Motor neuron (in vitro differentiated cells): Measurements from ENCODE around the gene ZNF446. TPM values are rescaled to one million over a fixed set of nuclear protein-coding genes. Genes with fewer than 3 reads are reported as not detected.
"Not testable (repeated sequence)": the region's sequence is repeated elsewhere in the genome, so short reads cannot be mapped to it uniquely, and the experiment has no call there.

Source experiments
- ATAC-seq, 8 experiments: fragments of 200-7000 bp; cut with Tn5 transposase; replicated peaks in 6 of 8; 2 replicates each; pipeline ENCODE4 v1.8.0; 2021; ENCODE audit warnings: mild to moderate bottlenecking in 8 of 8, moderate library complexity in 8 of 8
- H3K27ac ChIP-seq, 2 donors: fragments of 250-450 bp; sonication (Bioruptor Pico); 2 replicates each; pipeline ENCODE4 v1.9.0; 2021; ENCODE audit warnings: antibody characterized with exemption in 2 of 2, mild to moderate bottlenecking in 2 of 2, moderate library complexity in 1 of 2
- H3K4me1 ChIP-seq, 2 donors: fragments of 250-450 bp; sonication (Bioruptor Pico); replicated peaks in 1 of 2; 2 replicates each; pipeline ENCODE4 v1.6.1; 2021; ENCODE audit warnings: antibody characterized with exemption in 2 of 2, mild to moderate bottlenecking in 2 of 2, moderate library complexity in 1 of 2
- H3K4me3 ChIP-seq, 5 donors: fragments of 250-450 bp; sonication (Bioruptor Pico); 2 replicates each; pipeline ENCODE4 v1.9.0; 2021; ENCODE audit warnings: antibody characterized with exemption in 5 of 5, mild to moderate bottlenecking in 5 of 5, moderate library complexity in 4 of 5
- WGBS, 10 experiments: fragments of 450-650 bp; shearing (Covaris generic); methylation state at CpG; one replicate each; pipeline ENCODE4 v1.0.0; 2022; 5-methylcytosine and 5-hydroxymethylcytosine counted together
- in situ Hi-C, 9 experiments: fragments of 400-800 bp; cut with MboI; loops; one replicate each; pipeline ENCODE4 v1.15.0; 2021; ENCODE audit warnings: low sequenced_read_pairs in 9 of 9, low pct_unique_long_range_greater_than_20kb in 2 of 9; ENCODE audit not compliant: unreplicated experiment in 9 of 9
- total RNA-seq, 8 experiments: library from RNA; unstranded; fragments of 300-600 nt; gene quantifications; 2 replicates each; pipeline versions ENCODE4 v1.2.3 to v1.2.4, GENCODE V29; 2022

The ZNF446 gene
- total RNA-seq, 8 experiments from 2014 or later = 11.8 to 19.8 (median 14.6) TPM

GRCh38 chr19:58474997-58475713, 997 bp upstream of the ZNF446 start:
- Histone ChIP-seq H3K4me3 (peak overlapping the region; percentile 45 to 53 (median 49)), H3K27ac (peak overlapping the region; percentile 88 to 95), H3K4me1 (peaks cover 14 to 18% of the 10 kb centered on the region in 2 donors)
- 0 to 90% (median 26%) methylated on average over 1 to 21 of the region's 27 CpGs; no CpG with 5 or more reads in 2 of the 10 experiments for WGBS, 10 experiments
- in situ Hi-C loops = no loop called here
- ATAC-seq = peak in 2 of 8 experiments; percentile 2 to 3

- peak overlapping the region; percentile 88 to 95 for H3K27ac ChIP-seq
- peaks cover 14 to 18% of the 10 kb centered on the region in 2 donors for H3K4me1 ChIP-seq
- ATAC-seq = peak; percentile 1 to 31 (median 7)
- 4 to 80% (median 63%) methylated on average over 1 to 3 of the region's 27 CpGs; no CpG with 5 or more reads in 3 of the 10 experiments for WGBS, 10 experiments
- in situ Hi-C loops = no loop called here
- H3K4me3 ChIP-seq = peak overlapping the region; percentile 45 to 53 (median 49)
Measured at GRCh38 chr19:58476498-58477015, 405 bp downstream of the ZNF446 start.

DNA sequence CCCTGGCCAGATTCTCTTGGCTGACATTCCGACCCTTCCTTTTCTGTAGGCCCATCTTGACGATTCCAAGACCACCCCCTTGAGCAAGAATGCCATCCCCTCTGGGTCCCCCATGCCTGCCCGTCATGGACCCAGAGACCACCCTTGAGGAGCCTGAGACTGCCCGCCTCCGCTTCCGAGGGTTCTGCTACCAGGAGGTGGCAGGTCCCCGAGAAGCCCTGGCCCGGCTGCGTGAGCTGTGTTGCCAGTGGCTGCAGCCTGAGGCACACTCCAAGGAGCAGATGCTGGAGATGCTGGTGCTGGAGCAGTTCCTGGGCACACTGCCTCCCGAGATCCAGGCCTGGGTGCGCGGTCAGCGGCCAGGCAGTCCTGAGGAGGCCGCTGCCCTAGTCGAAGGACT, 978 bp downstream of the ZNF446 start:
- Histone ChIP-seq H3K4me3 (peak overlapping the region in 4 of 5 donors; percentile 45 to 53 (median 50)), H3K4me1 (peaks cover 14 to 18% of the 10 kb centered on the region in 2 donors), H3K27ac (peak overlapping the region; percentile 88 to 95)
- 40 to 100% (median 81%) methylated on average over 1 to 3 of the region's 15 CpGs; no CpG with 5 or more reads in 5 of the 10 experiments for WGBS, 10 experiments
- ATAC-seq = no peak
- in situ Hi-C loops = no loop called here

- Histone ChIP-seq H3K4me3 (no peak overlapping the region), H3K4me1 (peaks cover 14 to 18% of the 10 kb centered on the region in 2 donors), H3K27ac (no peak overlapping the region)
- in situ Hi-C loops = no loop called here
- 100% methylated on average over 1 of the region's 1 CpG; no CpG with 5 or more reads in 9 of the 10 experiments for WGBS, 10 experiments
- no peak for ATAC-seq
Measured at GRCh38 chr19:58477871-58478270, 1.7 kb downstream of the ZNF446 start.

DNA sequence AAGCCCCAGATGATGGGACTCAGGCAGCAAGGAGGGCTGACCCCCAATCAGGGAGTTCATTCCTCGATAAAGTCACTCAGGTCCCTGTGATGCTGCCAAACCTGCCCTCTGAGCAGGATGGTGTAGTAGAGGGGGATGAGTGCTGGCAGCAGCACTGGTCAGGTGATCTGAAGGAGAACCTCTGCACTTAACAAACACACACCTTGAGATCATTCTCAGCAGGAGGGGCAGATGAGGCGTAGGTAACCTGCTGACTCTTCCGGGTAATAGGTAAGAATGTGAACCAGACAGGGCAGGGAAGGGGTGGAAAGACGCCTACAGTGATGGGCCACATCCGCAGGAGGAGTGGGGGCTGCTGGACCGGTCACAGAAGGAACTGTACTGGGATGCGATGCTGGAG, 3.2 kb downstream of the ZNF446 start:
- Histone ChIP-seq H3K4me1 (peaks cover 14 to 18% of the 10 kb centered on the region in 2 donors), H3K4me3 (no peak overlapping the region), H3K27ac (no peak overlapping the region)
- 0 to 100% (median 60%) methylated on average over 1 of the region's 7 CpGs; no CpG with 5 or more reads in 5 of the 10 experiments for WGBS, 10 experiments
- ATAC-seq = no peak
- in situ Hi-C loops = no loop called here

DNA sequence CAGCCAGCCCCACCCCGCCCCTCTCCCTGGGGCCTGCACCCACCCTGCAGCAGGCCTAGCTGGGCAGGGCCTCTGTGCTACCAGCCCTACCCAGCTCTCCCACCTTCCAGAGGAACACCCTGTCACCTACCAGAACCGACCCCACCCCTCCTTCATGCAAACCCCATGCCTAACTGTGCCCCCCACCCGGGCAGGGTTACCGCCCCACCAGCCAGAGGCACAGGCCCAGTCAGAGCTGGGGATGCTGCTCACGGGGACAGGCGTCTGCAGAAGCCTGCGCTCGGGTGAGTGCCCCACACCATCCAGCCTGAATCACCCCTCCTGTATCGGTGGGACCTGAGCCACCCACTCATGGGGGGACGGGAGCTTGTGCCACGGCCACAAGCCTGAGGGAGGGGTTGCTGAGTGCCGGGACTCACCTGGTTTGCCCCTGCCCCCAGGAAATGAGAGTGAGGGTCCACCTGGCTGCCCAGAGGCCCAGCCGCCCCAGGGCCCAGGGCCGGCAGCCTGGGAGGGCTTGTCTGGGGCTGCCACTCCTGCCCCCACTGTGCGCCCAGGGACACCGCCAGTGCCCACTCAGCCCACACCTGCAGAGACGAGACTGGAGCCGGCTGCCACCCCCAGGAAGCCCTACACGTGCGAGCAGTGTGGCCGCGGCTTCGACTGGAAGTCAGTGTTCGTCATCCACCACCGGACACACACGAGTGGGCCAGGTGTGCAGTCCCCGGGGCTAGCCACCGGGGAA, 3.8 kb downstream of the ZNF446 start:
- WGBS, 10 experiments = 80 to 90% methylated on average over 2 to 3 of the region's 28 CpGs; no CpG with 5 or more reads in 8 of the 10 experiments
- Histone ChIP-seq H3K4me1 (peaks cover 14 to 17% of the 10 kb centered on the region in 2 donors), H3K4me3 (no peak overlapping the region), H3K27ac (no peak overlapping the region)
- no peak for ATAC-seq
- in situ Hi-C loops = no loop called here

- no peak overlapping the region for H3K4me3 ChIP-seq
- ATAC-seq = no peak
- no peak overlapping the region for H3K27ac ChIP-seq
- 95 to 100% methylated on average over 1 to 7 of the region's 20 CpGs; no CpG with 5 or more reads in 8 of the 10 experiments for WGBS, 10 experiments
- in situ Hi-C loops = no loop called here
- peaks cover 9 to 12% of the 10 kb centered on the region in 2 donors for H3K4me1 ChIP-seq
Measured at GRCh38 chr19:58480481-58480830, 4.3 kb downstream of the ZNF446 start.

DNA sequence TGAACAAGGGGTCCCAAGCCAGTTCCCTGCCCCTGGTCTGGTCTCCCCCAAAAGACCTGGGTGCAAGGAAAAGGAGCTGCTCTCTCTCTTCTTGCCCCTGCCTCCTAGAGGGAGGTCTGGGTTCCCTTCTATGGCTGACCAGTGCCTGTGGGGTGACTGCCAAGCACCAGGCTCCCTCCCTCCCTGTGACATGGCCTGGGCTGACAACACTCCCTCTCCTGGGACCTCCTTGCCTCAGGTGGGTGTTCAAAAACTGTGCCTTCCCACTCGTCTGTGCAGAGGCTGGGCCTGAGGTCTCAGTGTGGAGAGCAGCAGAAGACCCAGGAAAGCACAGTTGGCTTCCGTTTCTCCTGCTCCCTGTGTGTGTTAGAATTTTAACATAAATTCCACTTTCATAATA, 4.7 kb downstream of the ZNF446 start:
- Histone ChIP-seq H3K27ac (no peak overlapping the region), H3K4me3 (no peak overlapping the region), H3K4me1 (peaks cover 9 to 12% of the 10 kb centered on the region in 2 donors)
- in situ Hi-C loops = no loop called here
- ATAC-seq = no peak
- 100% methylated on average over 1 of the region's 2 CpGs; no CpG with 5 or more reads in 8 of the 10 experiments for WGBS, 10 experiments

DNA sequence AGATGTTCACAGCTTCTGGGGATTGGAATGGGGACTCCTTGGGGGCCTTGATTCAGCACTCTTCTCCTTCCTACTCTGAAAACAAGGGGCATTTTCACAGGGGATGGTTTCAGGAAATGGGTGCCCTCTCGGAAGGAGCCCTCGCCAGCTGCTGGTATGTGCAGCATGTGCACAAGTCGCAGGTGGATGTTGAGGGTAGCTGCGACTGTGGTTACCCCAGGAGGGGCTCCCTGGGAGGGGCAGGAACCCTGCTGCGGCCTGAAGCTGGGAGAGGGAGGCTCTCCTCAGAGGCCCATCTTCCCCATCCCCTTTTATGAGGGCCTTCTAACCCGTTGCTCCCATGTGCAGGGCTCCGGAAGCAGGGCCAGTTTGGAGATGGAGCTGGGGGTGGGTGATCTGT, 6.2 kb downstream of the ZNF446 start:
- in situ Hi-C loops = no loop called here
- no peak overlapping the region for H3K27ac ChIP-seq
- WGBS, 10 experiments = 20 to 100% (median 79%) methylated on average over 1 to 6 of the region's 7 CpGs; no CpG with 5 or more reads in 6 of the 10 experiments
- no peak overlapping the region for H3K4me3 ChIP-seq
- H3K4me1 ChIP-seq = peaks cover under 1 to 3% of the 10 kb centered on the region in 2 donors
- no peak for ATAC-seq

DNA sequence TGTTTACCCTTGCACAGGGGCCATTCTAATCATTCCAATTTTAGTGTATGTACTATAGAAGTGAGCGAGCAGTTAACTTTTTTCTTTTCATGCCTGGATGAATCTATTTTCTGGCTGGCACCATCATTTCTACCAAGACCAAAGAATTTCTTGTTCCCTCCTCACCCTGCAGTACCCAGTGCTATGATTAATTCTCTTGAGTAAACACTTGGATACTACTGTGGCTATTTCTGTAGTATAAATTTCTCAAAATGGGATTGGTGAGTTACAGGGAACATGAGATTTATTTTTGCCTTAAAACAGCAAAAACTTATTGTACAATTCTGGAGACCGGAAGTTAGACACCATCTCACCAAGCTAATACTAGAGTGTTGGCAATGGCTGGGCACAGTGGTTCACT, 7.6 kb downstream of the ZNF446 start:
- H3K4me3 ChIP-seq = no peak overlapping the region
- no peak overlapping the region for H3K27ac ChIP-seq
- no peaks in the 10 kb centered on the region for H3K4me1 ChIP-seq
- no peak for ATAC-seq
- in situ Hi-C loops = no loop called here
- WGBS, 10 experiments = 80 to 100% (median 100%) methylated on average over 1 to 2 of the region's 2 CpGs; no CpG with 5 or more reads in 3 of the 10 experiments

DNA sequence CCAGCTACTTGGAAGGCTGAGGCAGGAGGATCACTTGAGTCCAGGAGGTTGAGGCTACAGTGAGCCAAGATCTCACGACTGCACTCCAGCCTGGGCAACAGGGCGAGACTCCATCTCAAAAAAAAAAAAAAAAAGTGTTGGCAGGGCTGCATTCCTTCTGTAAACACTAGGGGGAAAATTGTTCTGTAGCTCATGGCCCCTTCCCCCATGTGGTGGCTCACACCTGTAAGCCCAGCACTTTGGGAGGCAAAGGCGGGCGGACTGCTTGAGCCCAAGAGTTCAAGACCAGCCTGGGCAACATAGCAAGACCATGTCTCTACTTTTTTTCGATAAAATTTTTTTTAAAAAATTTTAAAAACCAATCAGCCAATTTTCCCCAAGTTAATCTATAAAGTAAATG, 8.2 kb downstream of the ZNF446 start:
- in situ Hi-C loops, H3K4me1 ChIP-seq, ATAC-seq, H3K4me3 ChIP-seq, H3K27ac ChIP-seq: not testable (repeated sequence)
- 73 to 100% (median 100%) methylated on average over 1 to 5 of the region's 5 CpGs; no CpG with 5 or more reads in 1 of the 10 experiments for WGBS, 10 experiments

- Histone ChIP-seq H3K4me1 (no peaks in the 10 kb centered on the region), H3K4me3 (no peak overlapping the region), H3K27ac (no peak overlapping the region)
- in situ Hi-C loops = no loop called here
- WGBS, 10 experiments = 60 to 100% (median 80%) methylated on average over 1 to 5 of the region's 5 CpGs; no CpG with 5 or more reads in 3 of the 10 experiments
- ATAC-seq = no peak
Measured at GRCh38 chr19:58491393-58491792, 15.2 kb downstream of the ZNF446 start.

DNA sequence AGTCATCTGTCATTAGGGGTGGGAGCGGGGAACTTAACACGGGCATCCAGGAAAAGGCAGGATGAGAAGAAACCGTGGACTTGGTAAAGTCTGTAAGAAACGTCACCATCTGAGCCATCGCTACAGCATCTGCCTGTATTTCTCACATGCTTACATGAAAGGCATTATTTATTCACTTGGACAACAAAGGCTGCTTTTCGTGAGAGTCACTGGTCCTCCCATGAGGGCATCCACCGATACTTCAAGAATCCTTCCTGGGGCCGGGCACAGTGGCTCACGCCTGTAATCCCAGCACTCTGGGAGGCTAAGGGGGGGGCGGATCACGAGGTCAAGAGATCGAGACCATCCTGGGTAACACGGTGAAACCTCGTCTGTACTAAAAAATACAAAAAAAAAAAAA, 16.1 kb downstream of the ZNF446 start:
- Histone ChIP-seq H3K4me3 (no peak overlapping the region), H3K4me1 (no peaks in the 10 kb centered on the region), H3K27ac (no peak overlapping the region)
- no peak for ATAC-seq
- in situ Hi-C loops = no loop called here
- 71 to 96% (median 83%) methylated on average over 2 to 7 of the region's 14 CpGs; no CpG with 5 or more reads in 2 of the 10 experiments for WGBS, 10 experiments
